HFFc6 (cell line): ENCODE measurements around the gene GIGYF1. TPM values are rescaled to one million over a fixed set of nuclear protein-coding genes. Genes with fewer than 3 reads are reported as not detected.
A peak's percentile ranks its signal among the peaks of the same experiment; 100 is the strongest.
"Not testable (repeated sequence)": the region's sequence is repeated elsewhere in the genome, so short reads cannot be mapped to it uniquely, and the experiment has no call there.

ENCODE experiments used
- DNase-seq: peaks from one replicate; pipeline ENCODE4 v3.0.0-alpha.2; 2018
- H3K27ac Mint-ChIP-seq: 2 replicates; pipeline ENCODE4 v1.8.0; 2020; ENCODE audit warnings: mild to moderate bottlenecking, mixed read lengths
- H3K27me3 Mint-ChIP-seq: 2 replicates; pipeline ENCODE4 v1.8.0; 2021; ENCODE audit warnings: mild to moderate bottlenecking, moderate library complexity, mixed read lengths; ENCODE audit not compliant: insufficient read depth
- H3K36me3 Mint-ChIP-seq: 2 replicates; pipeline ENCODE4 v1.8.0; 2021; ENCODE audit warnings: low read depth, mixed read lengths
- H3K4me1 Mint-ChIP-seq: 2 replicates; pipeline ENCODE4 v1.8.0; 2020; ENCODE audit warnings: low read depth, mixed read lengths
- H3K4me3 Mint-ChIP-seq: 2 replicates; pipeline ENCODE4 v1.8.0; 2020; ENCODE audit warnings: mild to moderate bottlenecking, moderate library complexity, mixed read lengths
- H3K9me3 Mint-ChIP-seq: 2 replicates; pipeline ENCODE4 v1.8.0; 2020; ENCODE audit warnings: mild to moderate bottlenecking, mixed read lengths
- total RNA-seq, 6 experiments: library from RNA; stranded (reverse); fragmentation: NEBNext Ultra II Directional; extraction: Animal tissue kit (Norgen Biotek cat#: 25700); gene quantifications; 2 replicates in 1 of 6; 3 replicates in 5 of 6; pipeline ENCODE4 v1.2.3, GENCODE V29; 2021
- TF ChIP-seq, protein P1 (sequence below): fragments of 200-600 bp; sonication (generic); IDR thresholded peaks from 2 replicates; pipeline ENCODE4 v1.5.0; 2021; ENCODE audit warnings: antibody characterized with exemption, mild to moderate bottlenecking

GIGYF1 gene
- total RNA-seq, 6 experiments from 2014 or later: 17.7 to 21.8 (median 19.2) TPM

DNA sequence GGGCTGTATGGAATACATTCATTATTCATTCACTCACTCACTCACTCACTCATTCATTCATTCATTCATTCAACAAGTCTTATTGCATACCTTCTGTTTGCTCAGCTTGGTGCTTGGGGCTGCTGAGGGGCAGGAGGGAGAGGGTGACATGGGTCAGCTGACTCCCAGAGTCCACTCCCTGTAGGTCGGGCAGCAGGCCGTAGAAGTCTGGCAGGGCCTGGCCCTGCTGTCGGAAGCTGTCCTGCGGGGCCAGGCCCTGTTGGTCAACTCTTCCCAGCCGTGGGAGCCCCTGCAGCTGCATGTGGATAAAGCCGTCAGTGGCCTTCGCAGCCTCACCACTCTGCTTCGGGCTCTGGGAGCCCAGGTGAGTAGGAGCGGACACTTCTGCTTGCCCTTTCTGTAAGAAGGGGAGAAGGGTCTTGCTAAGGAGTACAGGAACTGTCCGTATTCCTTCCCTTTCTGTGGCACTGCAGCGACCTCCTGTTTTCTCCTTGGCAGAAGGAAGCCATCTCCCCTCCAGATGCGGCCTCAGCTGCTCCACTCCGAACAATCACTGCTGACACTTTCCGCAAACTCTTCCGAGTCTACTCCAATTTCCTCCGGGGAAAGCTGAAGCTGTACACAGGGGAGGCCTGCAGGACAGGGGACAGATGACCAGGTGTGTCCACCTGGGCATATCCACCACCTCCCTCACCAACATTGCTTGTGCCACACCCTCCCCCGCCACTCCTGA is 28.6 kb upstream of the GIGYF1 start:
- Mint-ChIP-seq H3K4me3 (no peak overlapping the region), H3K27me3 (peaks cover 43% of the 10 kb centered on the region), H3K27ac (no peak overlapping the region), H3K4me1 (peaks cover 25% of the 10 kb centered on the region), H3K9me3 (no peaks in the 10 kb centered on the region), H3K36me3 (no peaks in the 10 kb centered on the region)
- TF ChIP-seq, protein P1, sequence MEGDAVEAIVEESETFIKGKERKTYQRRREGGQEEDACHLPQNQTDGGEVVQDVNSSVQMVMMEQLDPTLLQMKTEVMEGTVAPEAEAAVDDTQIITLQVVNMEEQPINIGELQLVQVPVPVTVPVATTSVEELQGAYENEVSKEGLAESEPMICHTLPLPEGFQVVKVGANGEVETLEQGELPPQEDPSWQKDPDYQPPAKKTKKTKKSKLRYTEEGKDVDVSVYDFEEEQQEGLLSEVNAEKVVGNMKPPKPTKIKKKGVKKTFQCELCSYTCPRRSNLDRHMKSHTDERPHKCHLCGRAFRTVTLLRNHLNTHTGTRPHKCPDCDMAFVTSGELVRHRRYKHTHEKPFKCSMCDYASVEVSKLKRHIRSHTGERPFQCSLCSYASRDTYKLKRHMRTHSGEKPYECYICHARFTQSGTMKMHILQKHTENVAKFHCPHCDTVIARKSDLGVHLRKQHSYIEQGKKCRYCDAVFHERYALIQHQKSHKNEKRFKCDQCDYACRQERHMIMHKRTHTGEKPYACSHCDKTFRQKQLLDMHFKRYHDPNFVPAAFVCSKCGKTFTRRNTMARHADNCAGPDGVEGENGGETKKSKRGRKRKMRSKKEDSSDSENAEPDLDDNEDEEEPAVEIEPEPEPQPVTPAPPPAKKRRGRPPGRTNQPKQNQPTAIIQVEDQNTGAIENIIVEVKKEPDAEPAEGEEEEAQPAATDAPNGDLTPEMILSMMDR: no peak
- no peak for DNase-seq

- no peak for DNase-seq
- no peak overlapping the region for H3K4me3 Mint-ChIP-seq
- H3K27me3 Mint-ChIP-seq: peaks cover 44% of the 10 kb centered on the region
- no peaks in the 10 kb centered on the region for H3K36me3 Mint-ChIP-seq
- TF ChIP-seq, protein P1: no peak
- H3K9me3 Mint-ChIP-seq: no peaks in the 10 kb centered on the region
- H3K27ac Mint-ChIP-seq: no peak overlapping the region
- H3K4me1 Mint-ChIP-seq: peaks cover 16% of the 10 kb centered on the region
Observed at GRCh38 chr7:100721505-100721812, 27.4 kb upstream of the GIGYF1 start.

DNA sequence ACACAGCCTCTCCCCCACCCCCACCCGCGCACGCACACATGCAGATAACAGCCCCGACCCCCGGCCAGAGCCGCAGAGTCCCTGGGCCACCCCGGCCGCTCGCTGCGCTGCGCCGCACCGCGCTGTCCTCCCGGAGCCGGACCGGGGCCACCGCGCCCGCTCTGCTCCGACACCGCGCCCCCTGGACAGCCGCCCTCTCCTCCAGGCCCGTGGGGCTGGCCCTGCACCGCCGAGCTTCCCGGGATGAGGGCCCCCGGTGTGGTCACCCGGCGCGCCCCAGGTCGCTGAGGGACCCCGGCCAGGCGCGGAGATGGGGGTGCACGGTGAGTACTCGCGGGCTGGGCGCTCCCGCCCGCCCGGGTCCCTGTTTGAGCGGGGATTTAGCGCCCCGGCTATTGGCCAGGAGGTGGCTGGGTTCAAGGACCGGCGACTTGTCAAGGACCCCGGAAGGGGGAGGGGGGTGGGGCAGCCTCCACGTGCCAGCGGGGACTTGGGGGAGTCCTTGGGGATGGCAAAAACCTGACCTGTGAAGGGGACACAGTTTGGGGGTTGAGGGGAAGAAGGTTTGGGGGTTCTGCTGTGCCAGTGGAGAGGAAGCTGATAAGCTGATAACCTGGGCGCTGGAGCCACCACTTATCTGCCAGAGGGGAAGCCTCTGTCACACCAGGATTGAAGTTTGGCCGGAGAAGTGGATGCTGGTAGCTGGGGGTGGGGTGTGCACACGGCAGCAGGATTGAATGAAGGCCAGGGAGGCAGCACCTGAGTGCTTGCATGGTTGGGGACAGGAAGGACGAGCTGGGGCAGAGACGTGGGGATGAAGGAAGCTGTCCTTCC is 26.8 kb upstream of the GIGYF1 start:
- H3K9me3 Mint-ChIP-seq: no peaks in the 10 kb centered on the region
- no peak overlapping the region for H3K27ac Mint-ChIP-seq
- no peak for DNase-seq
- H3K36me3 Mint-ChIP-seq: no peaks in the 10 kb centered on the region
- H3K4me1 Mint-ChIP-seq: peaks cover 11% of the 10 kb centered on the region
- H3K27me3 Mint-ChIP-seq: peaks cover 44% of the 10 kb centered on the region
- H3K4me3 Mint-ChIP-seq: no peak overlapping the region
- TF ChIP-seq, protein P1: no peak

- no peak for DNase-seq
- TF ChIP-seq, protein P1: peak; percentile 37; the same call in 1 of the 2 replicates
- Mint-ChIP-seq H3K4me3 (no peak within 1 kb of the TSS), H3K9me3 (no peaks in the 10 kb centered on the region), H3K27me3 (peaks cover 48% of the 10 kb centered on the region), H3K36me3 (no peaks in the 10 kb centered on the region), H3K27ac (no peak within 1 kb of the TSS), H3K4me1 (peaks cover 5% of the 10 kb centered on the region)
Observed at GRCh38 chr7:100720279-100720670, 26.2 kb upstream of the GIGYF1 start, which contains the start of gene EPO. EPO (plus strand) TSS chr7:100720468; CDS start chr7:100720981, 513 bp downstream.

DNA sequence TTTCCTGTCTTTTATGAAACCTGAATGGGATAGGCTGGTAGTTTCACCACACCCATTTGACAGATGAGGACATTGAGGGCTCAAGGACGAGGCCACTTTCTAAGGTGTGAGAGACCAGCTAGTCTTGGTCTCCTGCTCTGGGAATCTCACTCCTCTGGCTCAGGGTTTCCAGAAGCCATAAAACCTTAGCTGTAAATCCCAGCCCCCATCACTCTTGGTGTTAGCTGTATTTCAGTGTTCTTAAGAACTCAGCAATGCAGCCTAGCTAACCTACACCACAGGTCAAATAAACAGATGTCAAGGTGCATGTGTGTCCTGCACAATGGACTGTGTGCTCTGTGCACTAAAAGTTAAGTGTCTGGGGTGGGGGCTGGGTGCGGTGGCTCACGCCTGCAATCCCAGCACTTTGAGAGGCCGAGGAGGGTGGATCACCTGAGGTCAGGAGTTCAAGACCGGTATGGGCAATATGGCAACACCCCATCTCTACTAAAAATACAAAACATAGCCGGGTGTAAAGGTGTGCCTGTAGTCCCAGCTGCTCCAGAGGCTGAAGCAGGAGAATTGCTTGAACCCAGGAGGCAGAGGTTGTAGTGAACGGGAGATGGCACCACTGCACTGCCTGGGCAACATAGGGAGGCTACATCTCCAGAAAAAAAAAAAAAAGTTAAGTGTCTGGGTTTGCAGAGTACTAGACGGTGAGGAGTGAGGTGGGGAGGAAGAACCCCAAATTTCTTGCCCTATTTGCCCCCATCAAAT is 25.7 kb upstream of the GIGYF1 start:
- no peak overlapping the region for H3K27ac Mint-ChIP-seq
- TF ChIP-seq, protein P1: peak; percentile 74
- peaks cover 46% of the 10 kb centered on the region for H3K27me3 Mint-ChIP-seq
- peak; percentile 48 for DNase-seq
- no peaks in the 10 kb centered on the region for H3K9me3 Mint-ChIP-seq
- no peak overlapping the region for H3K4me3 Mint-ChIP-seq
- no peaks in the 10 kb centered on the region for H3K4me1 Mint-ChIP-seq
- no peaks in the 10 kb centered on the region for H3K36me3 Mint-ChIP-seq

GRCh38 chr7:100717073-100717472 is 23.0 kb upstream of the GIGYF1 start:
- H3K27me3 Mint-ChIP-seq: peaks cover 37% of the 10 kb centered on the region
- H3K9me3 Mint-ChIP-seq, H3K36me3 Mint-ChIP-seq, H3K4me3 Mint-ChIP-seq, H3K4me1 Mint-ChIP-seq, DNase-seq, H3K27ac Mint-ChIP-seq: not testable (repeated sequence)
